Measurements from ENCODE around the gene TNIP2.

GRCh38 chr4:2702770-2703169 lies 53.4 kb downstream of the TNIP2 start:
- TF ChIP-seq CTCF (IDR thresholded peaks at IDR 0.05) (no peak), POLR2A (IDR thresholded peaks at IDR 0.05) (no peak)
